SK-N-MC (cell line): ENCODE results near the gene CYP2S1.
"Not testable (repeated sequence)": the region's sequence is repeated elsewhere in the genome, so short reads cannot be mapped to it uniquely, and the experiment has no call there.

ENCODE experiments used
- DNase-seq: peaks from one replicate; pipeline ENCODE4 v3.0.0-alpha.2; 2011; ENCODE audit warnings: low read depth, low spot score
- H3K27ac ChIP-seq: fragments of 200-600 bp; sonication (generic); 2 replicates; pipeline ENCODE4 v1.5.1; 2016; ENCODE audit warnings: mixed run types
- H3K36me3 ChIP-seq: fragments of 200-600 bp; sonication (generic); 2 replicates; pipeline ENCODE4 v1.6.1; 2017; ENCODE audit warnings: antibody characterized with exemption, low read length, mixed read lengths; ENCODE audit not compliant: insufficient read depth
- H3K4me3 ChIP-seq: fragments of 200-600 bp; sonication (generic); 2 replicates; pipeline ENCODE4 v1.5.1; 2016
- H3K9ac ChIP-seq: fragments of 200-600 bp; sonication (generic); 2 replicates; pipeline ENCODE4 v1.8.0; 2017; ENCODE audit warnings: mixed run types, mixed read lengths; ENCODE audit not compliant: insufficient read length
- H3K9me3 ChIP-seq: fragments of 200-600 bp; sonication (generic); 2 replicates; pipeline ENCODE4 v1.6.1; 2017; ENCODE audit warnings: low read depth, mild to moderate bottlenecking, antibody characterized with exemption, low read length, moderate library complexity, mixed read lengths
- EZH2 ChIP-seq: fragments of 200-600 bp; sonication (generic); IDR thresholded peaks from one replicate; pipeline ENCODE4 v1.6.1; 2017; ENCODE audit warnings: antibody characterized with exemption
- FOXP2 ChIP-seq: optimal IDR thresholded peaks from 2 replicates; pipeline ENCODE3; 2011; ENCODE audit warnings: mild to moderate bottlenecking, moderate library complexity; ENCODE audit not compliant: insufficient read depth; ENCODE audit errors: extremely low read length, control extremely low read depth
- POLR2AphosphoS5 ChIP-seq: IDR thresholded peaks from 2 replicates; pipeline ENCODE4 v1.6.1; 2012; ENCODE audit warnings: mild to moderate bottlenecking, low read depth, low read length, borderline replicate concordance

The CYP2S1 gene, protein sequence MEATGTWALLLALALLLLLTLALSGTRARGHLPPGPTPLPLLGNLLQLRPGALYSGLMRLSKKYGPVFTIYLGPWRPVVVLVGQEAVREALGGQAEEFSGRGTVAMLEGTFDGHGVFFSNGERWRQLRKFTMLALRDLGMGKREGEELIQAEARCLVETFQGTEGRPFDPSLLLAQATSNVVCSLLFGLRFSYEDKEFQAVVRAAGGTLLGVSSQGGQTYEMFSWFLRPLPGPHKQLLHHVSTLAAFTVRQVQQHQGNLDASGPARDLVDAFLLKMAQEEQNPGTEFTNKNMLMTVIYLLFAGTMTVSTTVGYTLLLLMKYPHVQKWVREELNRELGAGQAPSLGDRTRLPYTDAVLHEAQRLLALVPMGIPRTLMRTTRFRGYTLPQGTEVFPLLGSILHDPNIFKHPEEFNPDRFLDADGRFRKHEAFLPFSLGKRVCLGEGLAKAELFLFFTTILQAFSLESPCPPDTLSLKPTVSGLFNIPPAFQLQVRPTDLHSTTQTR

DNA sequence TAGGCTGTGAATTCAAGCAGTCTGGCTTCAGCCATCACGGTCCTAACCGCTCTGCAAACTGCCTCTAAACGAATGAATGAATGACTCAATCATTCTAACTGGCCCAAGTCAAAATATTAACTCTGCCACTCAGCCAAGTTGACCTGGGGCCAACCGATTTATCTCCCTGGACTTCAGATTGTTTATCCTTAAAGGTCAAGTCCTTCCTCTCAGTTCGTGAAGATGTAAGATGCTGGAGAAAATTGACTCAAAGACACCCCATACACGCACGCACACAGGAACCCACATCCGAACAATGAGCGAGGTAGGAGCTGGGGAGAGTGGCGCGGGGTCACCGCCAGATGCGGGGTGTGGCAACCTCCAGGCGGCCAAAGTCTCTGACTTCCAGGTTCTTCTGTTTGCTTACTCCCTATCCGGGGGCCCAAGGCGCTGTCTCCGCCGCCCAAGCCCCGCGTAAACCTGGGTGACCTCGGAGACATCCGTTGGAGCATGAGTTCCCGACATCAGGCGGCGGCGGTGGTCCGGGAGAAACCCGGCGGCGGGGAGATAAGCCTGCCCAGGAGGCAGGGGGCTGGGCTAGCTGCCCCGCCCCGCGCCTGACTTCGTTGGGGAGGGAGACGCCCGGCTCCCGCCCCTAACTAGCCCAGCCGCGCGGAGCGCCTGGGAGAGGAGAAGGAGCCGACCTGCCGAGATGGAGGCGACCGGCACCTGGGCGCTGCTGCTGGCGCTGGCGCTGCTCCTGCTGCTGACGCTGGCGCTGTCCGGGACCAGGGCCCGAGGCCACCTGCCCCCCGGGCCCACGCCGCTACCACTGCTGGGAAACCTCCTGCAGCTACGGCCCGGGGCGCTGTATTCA is at the start of gene CYP2S1:
Gene CYP2S1, plus strand, starts transcription at position 646 of the 856 bp plus-strand sequence. Its CDS starts 46 bp downstream, at position 692.
- Histone ChIP-seq H3K9me3 (no peaks in the 10 kb centered on the region), H3K27ac (no peak within 1 kb of the TSS), H3K36me3 (no peaks in the 10 kb centered on the region), H3K9ac (peak within 1 kb of the TSS; percentile 35), H3K4me3 (peak within 1 kb of the TSS; percentile 76)
- no peak for DNase-seq
- no peak for TF ChIP-seq FOXP2
- no peak for TF ChIP-seq POLR2AphosphoS5
- no peak for TF ChIP-seq EZH2

DNA sequence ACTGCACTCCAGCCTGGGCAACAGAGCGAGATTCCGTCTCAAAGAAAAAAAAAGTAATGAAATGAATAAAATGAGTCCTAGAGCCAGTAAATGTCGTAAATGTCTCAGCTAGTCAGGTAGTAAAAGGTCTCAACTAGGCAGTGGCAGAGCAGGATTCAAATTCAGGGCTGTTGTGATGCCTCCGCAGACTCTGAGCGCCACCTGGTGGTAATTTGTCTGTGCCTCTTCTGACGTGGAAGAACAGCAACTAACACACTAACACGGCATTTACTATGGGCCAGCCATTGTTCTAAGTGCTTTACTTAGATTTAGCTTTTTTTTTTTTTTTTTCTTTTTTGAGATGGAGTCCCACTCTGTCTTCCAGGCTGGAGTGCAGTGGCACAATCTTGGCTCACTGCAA is 48.6 kb upstream of the CYP2S1 start:
- Histone ChIP-seq H3K9ac (no peak overlapping the region), H3K9me3 (no peaks in the 10 kb centered on the region), H3K27ac (no peak overlapping the region), H3K36me3 (no peaks in the 10 kb centered on the region), H3K4me3 (no peak overlapping the region)
- TF ChIP-seq FOXP2 (no peak), POLR2AphosphoS5 (no peak), EZH2 (no peak)
- peak; percentile 59 for DNase-seq

DNA sequence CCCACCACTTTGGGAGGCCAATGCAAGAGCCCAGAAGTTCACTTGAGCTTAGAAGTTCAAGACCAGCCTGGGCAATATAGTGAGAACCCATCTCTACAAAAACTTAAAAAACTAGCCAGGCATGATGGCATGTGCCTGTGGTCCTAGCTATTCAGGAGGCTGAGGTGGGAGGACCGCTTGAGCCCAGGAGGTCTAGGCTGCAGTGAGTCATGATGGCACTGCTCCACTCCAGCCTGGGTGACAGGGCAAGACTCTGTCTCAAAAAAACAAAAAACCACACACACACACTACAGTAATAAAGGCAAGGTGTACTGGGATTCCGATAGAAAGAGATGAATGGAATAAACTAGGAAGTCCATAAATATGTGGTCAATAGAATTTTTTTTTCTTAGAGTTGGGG is 43.2 kb upstream of the CYP2S1 start:
- TF ChIP-seq POLR2AphosphoS5 (no peak), EZH2 (no peak), FOXP2 (no peak)
- no peaks in the 10 kb centered on the region for H3K36me3 ChIP-seq
- DNase-seq, result no peak
- H3K4me3 ChIP-seq, result no peak overlapping the region
- no peak overlapping the region for H3K27ac ChIP-seq
- H3K9me3 ChIP-seq, result no peaks in the 10 kb centered on the region
- no peak overlapping the region for H3K9ac ChIP-seq

DNA sequence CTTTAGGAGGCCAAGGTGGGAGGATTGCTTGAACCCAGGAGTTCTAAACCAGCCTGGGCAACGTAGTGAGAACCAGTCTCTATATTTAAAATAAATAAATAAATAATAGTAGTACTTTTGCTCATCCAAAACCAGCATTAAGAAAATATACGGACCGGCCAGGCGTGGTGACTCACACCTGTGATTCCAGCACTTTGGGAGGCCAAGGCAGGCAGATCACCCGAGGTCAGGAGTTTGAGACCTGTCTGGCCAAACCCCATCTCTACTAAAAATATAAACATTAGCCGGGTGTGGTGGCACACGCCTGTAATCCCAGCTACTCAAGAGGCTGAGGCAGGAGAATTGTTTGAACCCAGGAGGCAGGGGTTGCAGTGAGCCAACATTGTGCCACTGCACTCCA is 42.0 kb upstream of the CYP2S1 start:
- not testable (repeated sequence) for H3K36me3 ChIP-seq, H3K9ac ChIP-seq, H3K9me3 ChIP-seq, DNase-seq, H3K27ac ChIP-seq, H3K4me3 ChIP-seq

DNA sequence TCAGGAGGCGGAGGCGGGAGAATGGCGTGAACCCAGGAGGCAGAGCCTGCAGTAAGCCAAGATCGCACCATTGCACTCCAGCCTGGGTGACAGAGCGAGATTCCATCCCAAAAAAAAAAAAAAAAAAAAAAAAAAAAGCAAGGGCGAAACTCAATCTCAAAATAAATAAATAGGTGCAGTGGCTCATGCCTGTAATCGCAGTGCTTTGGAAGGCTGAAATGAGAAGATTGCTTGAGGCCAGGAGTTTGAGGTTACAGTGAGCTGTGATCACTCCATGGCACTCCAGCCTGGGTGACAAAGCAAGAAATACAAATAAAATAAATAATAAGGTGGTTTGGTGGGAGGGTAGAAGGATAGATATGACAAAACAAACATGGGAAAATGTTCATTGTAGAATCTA is 39.0 kb upstream of the CYP2S1 start:
- H3K36me3 ChIP-seq, result no peaks in the 10 kb centered on the region
- no peak for TF ChIP-seq EZH2
- TF ChIP-seq POLR2AphosphoS5, result no peak
- no peak for TF ChIP-seq FOXP2
- no peaks in the 10 kb centered on the region for H3K9me3 ChIP-seq
- no peak overlapping the region for H3K27ac ChIP-seq
- H3K4me3 ChIP-seq, result no peak overlapping the region
- H3K9ac ChIP-seq, result no peak overlapping the region
- no peak for DNase-seq

DNA sequence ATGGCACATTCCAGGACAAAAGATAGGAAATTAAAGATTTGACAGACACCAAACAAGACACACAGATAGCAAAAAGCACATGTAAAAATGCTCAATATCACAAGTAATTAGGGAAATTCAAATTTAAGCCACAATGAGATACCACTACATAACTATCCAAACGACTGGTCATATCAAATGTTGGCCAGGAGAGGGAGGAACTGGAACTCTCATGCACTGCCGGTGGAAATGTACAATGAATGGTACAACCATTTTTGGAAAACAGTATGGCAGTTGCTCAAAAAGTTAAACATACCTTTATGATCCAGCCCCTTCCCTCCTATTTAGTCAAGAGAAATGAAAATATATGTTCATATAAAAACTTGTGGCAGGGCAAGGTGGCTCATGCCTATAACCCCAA is 36.8 kb upstream of the CYP2S1 start:
- Histone ChIP-seq H3K9ac (no peak overlapping the region), H3K9me3 (no peaks in the 10 kb centered on the region), H3K27ac (no peak overlapping the region), H3K36me3 (no peaks in the 10 kb centered on the region), H3K4me3 (no peak overlapping the region)
- TF ChIP-seq POLR2AphosphoS5, result no peak
- TF ChIP-seq FOXP2, result no peak
- TF ChIP-seq EZH2, result no peak
- DNase-seq, result no peak

DNA sequence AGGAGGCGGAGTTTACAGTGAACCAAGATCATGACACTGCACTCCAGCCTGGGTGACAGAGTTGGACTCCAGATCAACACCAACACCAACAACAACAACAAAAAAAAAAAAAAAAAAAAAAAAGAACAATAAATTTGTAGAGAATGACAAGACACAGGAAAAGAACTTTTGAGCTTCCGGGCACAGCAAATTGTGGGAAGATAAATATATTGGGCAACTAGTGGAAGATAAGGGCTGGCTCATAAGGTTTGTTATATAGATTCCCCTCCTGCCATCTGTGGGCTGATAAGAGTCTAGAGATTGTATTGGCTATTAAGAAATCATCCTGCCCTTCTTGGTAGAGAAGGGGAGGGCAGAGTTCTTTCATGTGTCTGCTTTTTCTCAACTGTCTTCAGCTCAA is 33.1 kb upstream of the CYP2S1 start:
- no peak for TF ChIP-seq POLR2AphosphoS5
- TF ChIP-seq EZH2, result no peak
- TF ChIP-seq FOXP2, result no peak

DNA sequence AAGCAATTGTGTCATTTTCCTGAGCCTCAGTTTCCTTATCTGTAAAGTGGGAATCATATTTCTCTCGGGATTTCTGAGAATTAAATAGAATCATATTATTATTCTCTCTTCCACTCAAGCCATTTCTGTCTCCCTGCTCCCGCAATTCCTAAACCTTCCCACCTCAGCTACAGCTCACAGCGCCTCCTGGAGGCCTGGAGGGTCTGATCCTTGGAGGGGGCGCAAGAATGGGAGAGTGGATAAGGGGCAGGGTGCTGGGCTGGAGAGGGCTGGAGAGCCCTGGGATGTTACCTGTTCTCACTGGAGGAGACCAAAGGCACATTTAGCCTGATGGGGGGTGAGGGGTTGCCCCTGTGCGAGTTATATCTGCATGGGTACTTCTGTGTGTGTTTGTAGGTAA is 31.1 kb upstream of the CYP2S1 start:
- DNase-seq, result no peak
- H3K27ac ChIP-seq, result no peak overlapping the region
- TF ChIP-seq POLR2AphosphoS5, result no peak
- no peak for TF ChIP-seq FOXP2
- no peak for TF ChIP-seq EZH2

More for the DNA sequence above, 33.1 kb upstream of the CYP2S1 start:
- Histone ChIP-seq H3K4me3 (no peak overlapping the region), H3K9ac (no peak overlapping the region), H3K9me3 (no peaks in the 10 kb centered on the region), H3K36me3 (no peaks in the 10 kb centered on the region), H3K27ac (no peak overlapping the region)
- DNase-seq, result no peak

More for the DNA sequence above, 31.1 kb upstream of the CYP2S1 start:
- Histone ChIP-seq H3K9me3 (no peaks in the 10 kb centered on the region), H3K9ac (no peak overlapping the region), H3K36me3 (no peaks in the 10 kb centered on the region), H3K4me3 (no peak overlapping the region)
